ENCODE data around the gene NAA38. TPM values are rescaled to one million over a fixed set of nuclear protein-coding genes. Genes with fewer than 3 reads are reported as not detected.

NAA38 gene
- total RNA-seq, 1 experiment from 2014 or later = 50.2 TPM

GRCh38 chr17:7854078-7854777 is 3.1 kb downstream of the NAA38 start:
- H4K91ac ChIP-seq (ENCODE audit: insufficient read length, low read depth, low read length) = no peak overlapping the region
- H3K23ac ChIP-seq (ENCODE audit: insufficient read length, low read depth, low read length) = no peak overlapping the region
- H3K4me1 ChIP-seq (ENCODE audit: insufficient read depth, low read length) = no peaks in the 10 kb centered on the region; the same call in 1 of the 2 replicates
- H2AFZ ChIP-seq (ENCODE audit: low read length) = no peak overlapping the region
- no peak overlapping the region for H3K14ac ChIP-seq (ENCODE audit: insufficient read depth, low read length)
- H2BK20ac ChIP-seq (ENCODE audit: low read depth, low read length, poor library complexity, severe bottlenecking) = no peak overlapping the region
- H2BK120ac ChIP-seq (ENCODE audit: low read depth, low read length, poor library complexity, severe bottlenecking) = no peak overlapping the region
- peaks cover 36% of the 10 kb centered on the region for H3K23me2 ChIP-seq (ENCODE audit: insufficient read length, low read depth, low read length, poor library complexity, severe bottlenecking)
- H3K18ac ChIP-seq (ENCODE audit: insufficient read length, low read depth, low read length) = no peak overlapping the region
- no peaks in the 10 kb centered on the region for H3K9me3 ChIP-seq (ENCODE audit: control insufficient read depth, low read depth, low read length)
- H3K79me2 ChIP-seq (ENCODE audit: insufficient read depth, low read length) = no peaks in the 10 kb centered on the region
- H3K36me3 Mint-ChIP-seq (ENCODE audit: insufficient read depth in 1 of 3, low read depth in 3 of 3) = peaks cover 0 to 36% (median 20%) of the 10 kb centered on the region in 3 experiments; a peak in 4 of 7 replicates
- H2BK15ac ChIP-seq (ENCODE audit: low read depth, low read length) = no peak overlapping the region
- H3K4me2 ChIP-seq (ENCODE audit: insufficient read depth, insufficient read length, low read length) = peak overlapping the region; percentile 97
- H3K4me1 Mint-ChIP-seq = peaks cover 24 to 39% of the 10 kb centered on the region in 2 experiments
- peak overlapping the region in 1 of 2 experiments; percentile 30 for H3K4me3 Mint-ChIP-seq
- peak; percentile 36 for DNase-seq
- peaks cover 30% of the 10 kb centered on the region; the same call in 1 of the 2 replicates for H3K27me3 ChIP-seq (ENCODE audit: insufficient read depth, low read length)
- H3K27ac ChIP-seq (ENCODE audit: insufficient read length, low read depth, low read length) = no peak overlapping the region
- no peak for TF ChIP-seq CTCF (conservative IDR thresholded peaks at IDR 0.05)
- no peak overlapping the region for H2BK12ac ChIP-seq (ENCODE audit: insufficient read length, low read depth, low read length)
- H3K9me3 Mint-ChIP-seq = 0 out of 5 replicates have a peak, but pooled peaks cover 0 to 3% of the 10 kb centered on the region in 2 experiments
- H3K56ac ChIP-seq (ENCODE audit: insufficient read length, low read depth, low read length) = no peak overlapping the region
- H3T11ph ChIP-seq (ENCODE audit: low read length) = no peak overlapping the region
- no peaks in the 10 kb centered on the region for H4K20me1 ChIP-seq (ENCODE audit: control insufficient read depth, insufficient read depth, insufficient read length)
- WGBS (ENCODE audit: extremely low coverage, insufficient read length, low lambda C conversion rate) = no CpG with 5 or more reads among the region's 31 CpGs
- no peak overlapping the region for H2AK5ac ChIP-seq (ENCODE audit: insufficient read length, low read length)
- H3K4ac ChIP-seq (ENCODE audit: low read depth, low read length) = no peak overlapping the region
- H3K27me3 Mint-ChIP-seq (ENCODE audit: low read depth) = peaks cover 18% of the 10 kb centered on the region
- H3K27ac Mint-ChIP-seq = no peak overlapping the region
- H2BK5ac ChIP-seq (ENCODE audit: insufficient read length, low read length) = no peak overlapping the region
- H4K5ac ChIP-seq (ENCODE audit: insufficient read length, low read depth, low read length) = no peak overlapping the region
- no peaks in the 10 kb centered on the region for H3K79me1 ChIP-seq (ENCODE audit: insufficient read depth, low read depth, low read length, poor library complexity, severe bottlenecking)
- no peak overlapping the region for H4K8ac ChIP-seq (replicated peaks; ENCODE audit: insufficient read length, low read depth, low read length)
- no peak overlapping the region for H3K9ac ChIP-seq (ENCODE audit: extremely low read depth, insufficient read length, low read length)

All from H9 (cell line).